ENCODE results near the gene CAV2. TPM values are rescaled to one million over a fixed set of nuclear protein-coding genes. Genes with fewer than 3 reads are reported as not detected.
A peak's percentile ranks its signal among the peaks of the same experiment; 100 is the strongest.

The CAV2 gene
- total and polyA plus RNA-seq, 9 of the 15 experiments (the other 6 are each of a cell fraction or from before 2014, with no cell fraction given): 16.1 to 137 (median 38.3) TPM

- TF ChIP-seq JUN (IDR thresholded peaks at IDR 0.05; ENCODE audit: borderline replicate concordance, low read depth, low read length) (no peak), JUN (CRISPR knock-in tag; IDR thresholded peaks at IDR 0.05; ENCODE audit: borderline replicate concordance) (peak; percentile 66; the same call in 1 of the 2 replicates), MNT (conservative IDR thresholded peaks at IDR 0.05) (0 out of 4 replicates have a peak, but pooled peaks of 1 of the 2 experiments have one; percentile 24), YBX1 (IDR thresholded peaks at IDR 0.05) (no peak), SRSF3 (IDR thresholded peaks at IDR 0.05; ENCODE audit: insufficient read depth, low read length) (0 out of 2 replicates have a peak, but pooled peaks have one; percentile 64), RBFOX2 (IDR thresholded peaks at IDR 0.05; ENCODE audit: low read depth, low read length) (peak; percentile 9), SIN3A (IDR thresholded peaks at IDR 0.05; ENCODE audit: borderline replicate concordance in 2 of 2, control insufficient read depth in 1 of 2, low read depth in 2 of 2, low read length in 2 of 2) (0 out of 4 replicates have a peak, but pooled peaks of 1 of the 2 experiments have one; percentile 46), NRF1 (conservative IDR thresholded peaks at IDR 0.05 in 1 of 2, IDR thresholded peaks at IDR 0.05 in 1 of 2) (no peak; a peak in 1 of 4 replicates), CREB1 (IDR thresholded peaks at IDR 0.05) (no peak), CREB1 (CRISPR knock-in tag; IDR thresholded peaks at IDR 0.05) (peak; percentile 30; the same call in 1 of the 2 replicates), CHD4 (IDR thresholded peaks at IDR 0.05; ENCODE audit: insufficient read depth, insufficient replicate concordance, low read depth, low read length, poor library complexity, severe bottlenecking) (peak; percentile 18), JUND (IDR thresholded peaks at IDR 0.05; ENCODE audit: borderline replicate concordance, low read depth, low read length) (0 out of 2 replicates have a peak, but pooled peaks have one; percentile 13), JUND (tag; IDR thresholded peaks at IDR 0.05; ENCODE audit: borderline replicate concordance, low read depth, low read length) (0 out of 3 replicates have a peak, but pooled peaks have one; percentile 27)
- TF ChIP-seq, protein P1, sequence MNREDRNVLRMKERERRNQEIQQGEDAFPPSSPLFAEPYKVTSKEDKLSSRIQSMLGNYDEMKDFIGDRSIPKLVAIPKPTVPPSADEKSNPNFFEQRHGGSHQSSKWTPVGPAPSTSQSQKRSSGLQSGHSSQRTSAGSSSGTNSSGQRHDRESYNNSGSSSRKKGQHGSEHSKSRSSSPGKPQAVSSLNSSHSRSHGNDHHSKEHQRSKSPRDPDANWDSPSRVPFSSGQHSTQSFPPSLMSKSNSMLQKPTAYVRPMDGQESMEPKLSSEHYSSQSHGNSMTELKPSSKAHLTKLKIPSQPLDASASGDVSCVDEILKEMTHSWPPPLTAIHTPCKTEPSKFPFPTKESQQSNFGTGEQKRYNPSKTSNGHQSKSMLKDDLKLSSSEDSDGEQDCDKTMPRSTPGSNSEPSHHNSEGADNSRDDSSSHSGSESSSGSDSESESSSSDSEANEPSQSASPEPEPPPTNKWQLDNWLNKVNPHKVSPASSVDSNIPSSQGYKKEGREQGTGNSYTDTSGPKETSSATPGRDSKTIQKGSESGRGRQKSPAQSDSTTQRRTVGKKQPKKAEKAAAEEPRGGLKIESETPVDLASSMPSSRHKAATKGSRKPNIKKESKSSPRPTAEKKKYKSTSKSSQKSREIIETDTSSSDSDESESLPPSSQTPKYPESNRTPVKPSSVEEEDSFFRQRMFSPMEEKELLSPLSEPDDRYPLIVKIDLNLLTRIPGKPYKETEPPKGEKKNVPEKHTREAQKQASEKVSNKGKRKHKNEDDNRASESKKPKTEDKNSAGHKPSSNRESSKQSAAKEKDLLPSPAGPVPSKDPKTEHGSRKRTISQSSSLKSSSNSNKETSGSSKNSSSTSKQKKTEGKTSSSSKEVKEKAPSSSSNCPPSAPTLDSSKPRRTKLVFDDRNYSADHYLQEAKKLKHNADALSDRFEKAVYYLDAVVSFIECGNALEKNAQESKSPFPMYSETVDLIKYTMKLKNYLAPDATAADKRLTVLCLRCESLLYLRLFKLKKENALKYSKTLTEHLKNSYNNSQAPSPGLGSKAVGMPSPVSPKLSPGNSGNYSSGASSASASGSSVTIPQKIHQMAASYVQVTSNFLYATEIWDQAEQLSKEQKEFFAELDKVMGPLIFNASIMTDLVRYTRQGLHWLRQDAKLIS (CRISPR knock-in tag; IDR thresholded peaks at IDR 0.05): no peak
- TF ChIP-seq, protein P2, sequence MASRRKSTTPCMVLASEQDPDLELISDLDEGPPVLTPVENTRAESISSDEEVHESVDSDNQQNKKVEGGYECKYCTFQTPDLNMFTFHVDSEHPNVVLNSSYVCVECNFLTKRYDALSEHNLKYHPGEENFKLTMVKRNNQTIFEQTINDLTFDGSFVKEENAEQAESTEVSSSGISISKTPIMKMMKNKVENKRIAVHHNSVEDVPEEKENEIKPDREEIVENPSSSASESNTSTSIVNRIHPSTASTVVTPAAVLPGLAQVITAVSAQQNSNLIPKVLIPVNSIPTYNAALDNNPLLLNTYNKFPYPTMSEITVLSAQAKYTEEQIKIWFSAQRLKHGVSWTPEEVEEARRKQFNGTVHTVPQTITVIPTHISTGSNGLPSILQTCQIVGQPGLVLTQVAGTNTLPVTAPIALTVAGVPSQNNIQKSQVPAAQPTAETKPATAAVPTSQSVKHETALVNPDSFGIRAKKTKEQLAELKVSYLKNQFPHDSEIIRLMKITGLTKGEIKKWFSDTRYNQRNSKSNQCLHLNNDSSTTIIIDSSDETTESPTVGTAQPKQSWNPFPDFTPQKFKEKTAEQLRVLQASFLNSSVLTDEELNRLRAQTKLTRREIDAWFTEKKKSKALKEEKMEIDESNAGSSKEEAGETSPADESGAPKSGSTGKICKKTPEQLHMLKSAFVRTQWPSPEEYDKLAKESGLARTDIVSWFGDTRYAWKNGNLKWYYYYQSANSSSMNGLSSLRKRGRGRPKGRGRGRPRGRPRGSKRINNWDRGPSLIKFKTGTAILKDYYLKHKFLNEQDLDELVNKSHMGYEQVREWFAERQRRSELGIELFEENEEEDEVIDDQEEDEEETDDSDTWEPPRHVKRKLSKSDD (conservative IDR thresholded peaks at IDR 0.05; ENCODE audit: low read length): no peak
- TF ChIP-seq, protein P3, sequence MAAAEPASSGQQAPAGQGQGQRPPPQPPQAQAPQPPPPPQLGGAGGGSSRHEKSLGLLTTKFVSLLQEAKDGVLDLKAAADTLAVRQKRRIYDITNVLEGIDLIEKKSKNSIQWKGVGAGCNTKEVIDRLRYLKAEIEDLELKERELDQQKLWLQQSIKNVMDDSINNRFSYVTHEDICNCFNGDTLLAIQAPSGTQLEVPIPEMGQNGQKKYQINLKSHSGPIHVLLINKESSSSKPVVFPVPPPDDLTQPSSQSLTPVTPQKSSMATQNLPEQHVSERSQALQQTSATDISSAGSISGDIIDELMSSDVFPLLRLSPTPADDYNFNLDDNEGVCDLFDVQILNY (CRISPR knock-in tag; IDR thresholded peaks at IDR 0.05): no peak
Measured at GRCh38 chr7:116500078-116500853, 728 bp downstream of the CAV2 start (continued).

Data from K562 (cell line).